GM21515 (cell line): ENCODE measurements around the gene TICRR.
A peak's percentile ranks its signal among the peaks of the same experiment; 100 is the strongest.
"Not testable (repeated sequence)": the region's sequence is repeated elsewhere in the genome, so short reads cannot be mapped to it uniquely, and the experiment has no call there.

ENCODE experiments used
- ATAC-seq: cut with Tn5 transposase; IDR thresholded peaks from one replicate; pipeline ENCODE4 v1.9.1; 2021; ENCODE audit not compliant: unreplicated experiment

TICRR gene, protein sequence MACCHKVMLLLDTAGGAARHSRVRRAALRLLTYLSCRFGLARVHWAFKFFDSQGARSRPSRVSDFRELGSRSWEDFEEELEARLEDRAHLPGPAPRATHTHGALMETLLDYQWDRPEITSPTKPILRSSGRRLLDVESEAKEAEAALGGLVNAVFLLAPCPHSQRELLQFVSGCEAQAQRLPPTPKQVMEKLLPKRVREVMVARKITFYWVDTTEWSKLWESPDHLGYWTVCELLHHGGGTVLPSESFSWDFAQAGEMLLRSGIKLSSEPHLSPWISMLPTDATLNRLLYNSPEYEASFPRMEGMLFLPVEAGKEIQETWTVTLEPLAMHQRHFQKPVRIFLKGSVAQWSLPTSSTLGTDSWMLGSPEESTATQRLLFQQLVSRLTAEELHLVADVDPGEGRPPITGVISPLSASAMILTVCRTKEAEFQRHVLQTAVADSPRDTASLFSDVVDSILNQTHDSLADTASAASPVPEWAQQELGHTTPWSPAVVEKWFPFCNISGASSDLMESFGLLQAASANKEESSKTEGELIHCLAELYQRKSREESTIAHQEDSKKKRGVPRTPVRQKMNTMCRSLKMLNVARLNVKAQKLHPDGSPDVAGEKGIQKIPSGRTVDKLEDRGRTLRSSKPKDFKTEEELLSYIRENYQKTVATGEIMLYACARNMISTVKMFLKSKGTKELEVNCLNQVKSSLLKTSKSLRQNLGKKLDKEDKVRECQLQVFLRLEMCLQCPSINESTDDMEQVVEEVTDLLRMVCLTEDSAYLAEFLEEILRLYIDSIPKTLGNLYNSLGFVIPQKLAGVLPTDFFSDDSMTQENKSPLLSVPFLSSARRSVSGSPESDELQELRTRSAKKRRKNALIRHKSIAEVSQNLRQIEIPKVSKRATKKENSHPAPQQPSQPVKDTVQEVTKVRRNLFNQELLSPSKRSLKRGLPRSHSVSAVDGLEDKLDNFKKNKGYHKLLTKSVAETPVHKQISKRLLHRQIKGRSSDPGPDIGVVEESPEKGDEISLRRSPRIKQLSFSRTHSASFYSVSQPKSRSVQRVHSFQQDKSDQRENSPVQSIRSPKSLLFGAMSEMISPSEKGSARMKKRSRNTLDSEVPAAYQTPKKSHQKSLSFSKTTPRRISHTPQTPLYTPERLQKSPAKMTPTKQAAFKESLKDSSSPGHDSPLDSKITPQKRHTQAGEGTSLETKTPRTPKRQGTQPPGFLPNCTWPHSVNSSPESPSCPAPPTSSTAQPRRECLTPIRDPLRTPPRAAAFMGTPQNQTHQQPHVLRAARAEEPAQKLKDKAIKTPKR (N-terminal part only)

DNA sequence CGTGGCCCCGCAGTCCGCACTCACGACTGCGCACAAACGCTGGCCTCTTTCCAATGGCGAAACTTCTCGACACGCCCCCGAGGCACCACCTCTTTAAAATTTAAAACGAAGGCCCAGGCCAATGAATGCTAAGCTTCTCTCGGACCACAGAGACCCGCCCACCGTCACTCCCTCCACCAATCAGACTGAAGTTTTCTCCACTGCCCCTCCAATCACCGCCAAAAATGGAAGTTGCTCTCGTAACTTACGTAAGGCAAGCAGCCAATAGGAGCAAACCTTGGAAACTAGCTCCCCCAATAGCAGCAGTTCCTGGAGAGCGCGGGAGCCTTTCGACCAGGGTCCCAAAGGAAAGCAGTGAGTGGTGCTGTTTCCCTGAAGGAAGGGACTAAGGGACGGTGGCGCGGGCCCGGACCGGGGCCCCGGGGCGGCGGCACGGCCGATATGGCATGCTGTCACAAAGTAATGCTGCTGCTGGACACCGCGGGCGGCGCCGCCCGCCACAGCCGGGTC, at the start of gene TICRR:
TICRR (plus strand) TSS at position 324 of the 510 bp plus-strand sequence; CDS start at position 442, 118 bp downstream.
- peak; percentile 95 for ATAC-seq

DNA sequence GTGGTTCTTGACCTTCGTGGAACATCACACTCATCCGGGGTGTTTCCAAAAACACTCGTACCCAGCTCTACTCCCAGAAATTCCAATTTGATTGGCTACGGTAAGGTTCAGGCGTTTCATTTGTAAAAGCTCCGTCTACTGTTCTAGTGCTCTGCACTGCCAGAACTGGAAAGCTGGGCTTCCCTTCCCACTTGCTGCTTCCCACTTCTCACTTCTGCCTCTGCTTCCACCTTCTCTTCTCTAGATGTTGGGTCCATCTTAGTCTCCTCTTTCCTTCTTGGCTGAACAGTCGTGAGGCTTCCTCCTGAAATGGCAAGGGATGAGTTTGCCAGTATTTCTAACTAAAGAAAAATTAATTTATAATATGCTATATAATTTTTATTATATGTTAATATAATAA, 49.1 kb upstream of the TICRR start:
- ATAC-seq: no peak

DNA sequence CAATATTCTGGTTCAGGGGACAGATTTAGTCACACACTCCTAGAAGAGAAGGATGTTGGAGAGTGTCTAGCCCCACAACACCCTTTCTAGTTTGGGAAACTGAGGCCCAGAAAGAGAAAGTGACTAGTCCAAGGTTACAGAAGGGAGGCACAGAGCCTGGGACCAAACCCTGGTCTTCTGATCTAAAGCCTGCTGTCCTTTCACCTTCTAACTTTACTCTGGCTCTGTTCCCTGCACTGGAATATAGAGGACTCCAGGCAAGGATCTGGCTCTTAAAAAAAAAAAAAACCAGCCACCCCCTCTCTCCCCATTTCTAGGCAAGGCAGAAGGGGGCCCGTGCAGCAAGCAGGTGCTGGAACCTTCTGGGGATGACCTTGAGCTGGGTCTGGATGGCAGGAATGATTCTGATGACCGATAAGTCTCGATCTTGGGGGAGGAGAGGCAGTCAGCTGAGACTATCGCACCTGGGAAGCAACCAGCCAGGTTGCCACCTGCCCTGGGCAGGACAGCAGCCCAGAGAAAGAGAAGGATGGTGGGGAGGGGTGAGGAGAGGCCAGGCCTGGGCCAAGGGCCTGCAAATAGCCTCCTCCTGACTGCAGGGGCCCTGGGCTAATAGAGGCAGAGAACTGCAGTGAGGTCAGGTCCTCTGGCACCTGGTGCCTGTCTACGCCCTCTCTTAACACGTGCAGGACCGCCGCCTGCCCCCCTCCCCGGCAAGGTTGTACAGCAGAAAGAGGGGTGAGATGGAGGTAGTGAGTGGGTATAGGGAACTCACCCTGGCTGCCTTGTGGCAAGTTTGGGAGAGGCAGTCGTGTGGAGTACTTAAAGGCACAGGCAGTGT, 48.4 kb upstream of the TICRR start:
- no peak for ATAC-seq

DNA sequence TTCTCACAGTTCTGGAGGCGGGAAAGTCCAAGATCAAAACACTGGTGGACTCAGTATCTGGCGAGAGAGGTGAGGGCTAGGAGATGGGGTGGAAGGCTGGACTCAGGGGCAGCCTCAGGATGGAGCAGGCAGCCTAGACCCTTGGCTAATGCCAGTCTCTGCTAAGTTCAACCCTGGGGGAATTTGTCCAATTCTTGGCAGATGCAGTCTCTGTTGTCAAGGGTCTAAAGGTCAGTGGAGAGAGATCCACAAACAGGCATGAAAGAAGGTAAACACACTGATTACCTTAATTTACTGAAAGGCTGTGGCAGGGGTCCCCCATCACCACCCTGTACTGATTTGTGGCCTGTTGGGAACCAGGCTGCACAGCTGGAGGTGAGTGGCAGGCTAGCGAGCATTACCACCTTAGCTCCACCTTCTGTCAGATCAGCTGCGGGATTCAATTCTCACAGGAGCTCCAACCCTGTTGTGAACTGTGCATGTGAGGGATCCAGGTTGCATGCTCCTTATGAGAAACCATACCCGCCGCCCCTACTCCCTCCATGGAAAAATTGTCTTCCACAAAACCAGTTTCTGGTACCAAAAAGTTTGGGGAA, 46.4 kb upstream of the TICRR start:
- no peak for ATAC-seq

DNA sequence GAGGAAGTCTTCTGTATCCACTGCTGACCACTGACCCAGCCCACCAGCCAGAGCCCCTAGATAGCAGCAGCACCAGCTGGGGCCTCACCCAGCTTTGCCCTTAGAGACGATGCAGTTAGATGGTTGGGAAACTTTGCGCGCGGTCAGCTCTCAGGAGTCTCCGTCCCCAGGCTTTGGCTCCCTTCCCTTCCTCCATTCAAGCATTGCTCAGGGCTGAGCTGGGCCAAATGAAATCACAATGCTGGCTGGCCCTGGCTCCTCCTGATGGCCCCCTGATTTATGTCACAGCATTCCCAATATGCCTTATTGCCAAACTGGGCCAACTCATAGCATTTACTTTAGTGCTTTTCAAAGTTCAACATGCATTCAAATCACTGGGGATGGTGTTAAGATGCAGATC, 44.3 kb upstream of the TICRR start:
- ATAC-seq: no peak

DNA sequence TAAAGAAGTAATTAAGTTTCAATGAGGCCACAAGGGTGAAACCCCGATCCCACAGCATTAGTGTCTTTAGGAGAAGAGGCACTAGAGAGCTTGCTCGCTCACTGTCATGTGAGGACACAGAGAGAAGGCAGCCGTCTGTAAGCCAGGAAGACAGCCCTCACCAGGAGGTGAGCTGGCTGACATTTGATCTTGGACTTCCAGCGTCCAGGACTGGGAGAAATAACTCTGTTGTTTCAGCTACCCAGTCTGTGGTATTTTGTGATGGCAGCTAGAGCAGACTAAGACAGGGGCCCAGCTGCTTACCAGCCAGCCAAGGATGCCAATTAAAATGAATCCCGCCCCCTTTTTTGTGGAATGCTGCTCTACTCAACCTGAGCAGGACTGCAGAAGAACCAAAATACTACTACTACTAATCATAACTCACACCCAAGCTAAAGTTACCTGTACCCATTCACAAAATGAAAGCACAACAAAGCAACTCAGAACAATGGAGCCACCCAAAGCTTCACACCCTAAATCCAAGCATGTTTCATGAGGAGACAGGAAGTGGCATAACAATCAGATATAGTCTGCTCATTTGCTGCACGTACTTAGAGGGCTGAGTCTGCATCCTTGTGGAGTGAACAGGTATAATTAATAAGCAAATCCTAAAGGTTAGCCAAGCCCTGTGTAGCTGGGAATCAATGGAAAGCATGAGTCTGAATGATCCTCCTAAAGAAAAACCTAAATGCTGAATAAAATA, 43.3 kb upstream of the TICRR start:
- ATAC-seq: no peak

DNA sequence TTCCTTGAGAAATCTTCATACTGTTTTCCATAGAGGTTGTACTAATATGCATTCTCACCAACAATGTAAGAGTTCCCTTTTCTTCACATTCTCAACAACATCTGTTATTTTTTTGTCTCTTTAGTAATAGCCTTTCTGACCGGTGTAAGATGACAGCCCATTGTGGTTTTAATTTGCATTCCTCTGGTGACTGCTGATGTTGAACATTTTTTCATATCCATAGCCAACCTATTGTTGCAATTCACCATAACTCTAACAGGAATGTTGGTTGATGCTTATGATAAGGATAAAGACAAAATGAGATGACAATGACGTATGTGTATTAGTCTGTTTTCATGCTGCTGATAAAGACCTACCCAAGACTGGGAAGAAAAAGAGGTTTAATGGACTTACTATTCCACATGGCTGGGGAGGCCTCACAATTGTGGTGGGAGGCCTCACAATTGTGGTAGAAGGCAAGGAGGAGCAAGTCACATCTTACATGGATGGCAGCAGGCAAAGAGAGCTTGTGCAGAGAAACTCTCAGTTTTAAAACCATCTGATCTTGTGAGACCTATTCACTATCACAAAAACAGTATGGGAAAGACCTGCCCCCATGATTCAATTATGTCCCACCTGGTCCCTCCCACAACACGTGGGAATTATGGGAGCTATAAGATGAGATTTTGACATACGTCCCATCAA, 41.3 kb upstream of the TICRR start:
- ATAC-seq: no peak

DNA sequence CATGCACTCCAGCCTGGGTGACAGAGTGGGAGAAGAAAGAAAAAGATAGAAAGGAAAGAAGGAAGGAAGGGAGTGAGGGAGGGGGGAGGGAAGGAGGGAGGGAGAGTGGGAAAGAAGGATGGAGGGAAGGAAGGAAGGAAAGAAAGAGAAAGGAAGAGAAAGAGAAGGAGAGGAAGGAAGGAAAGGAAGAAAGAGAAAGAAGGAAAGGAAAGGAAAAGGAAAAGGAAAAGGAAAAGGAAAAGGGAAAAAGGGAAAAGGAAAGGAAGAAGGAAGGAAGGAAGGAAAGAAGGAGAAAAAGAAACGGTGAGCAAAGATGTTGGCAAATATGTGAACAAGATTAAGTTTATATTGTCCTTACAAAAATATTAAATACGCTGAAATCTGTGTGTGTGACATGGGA, 36.2 kb upstream of the TICRR start:
- no peak for ATAC-seq

DNA sequence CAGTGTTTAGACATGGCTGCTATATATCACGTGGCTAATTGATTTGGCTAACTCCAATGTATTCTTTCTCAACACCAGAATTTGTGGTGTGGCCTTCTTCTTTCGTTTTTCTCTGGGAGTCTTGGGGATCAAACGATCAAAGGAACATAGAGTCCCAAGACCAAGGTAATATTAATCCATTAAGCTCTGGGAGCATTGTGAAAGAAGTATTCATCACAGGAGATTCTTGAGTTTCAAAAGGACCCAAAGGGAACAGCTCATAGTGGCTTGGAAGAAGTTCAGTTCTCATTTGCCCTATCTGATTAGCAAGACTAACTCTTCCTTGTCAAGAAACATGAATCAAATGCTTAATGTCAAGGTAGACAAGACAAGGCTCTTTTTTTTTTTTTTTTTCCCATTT, 32.9 kb upstream of the TICRR start:
- no peak for ATAC-seq

DNA sequence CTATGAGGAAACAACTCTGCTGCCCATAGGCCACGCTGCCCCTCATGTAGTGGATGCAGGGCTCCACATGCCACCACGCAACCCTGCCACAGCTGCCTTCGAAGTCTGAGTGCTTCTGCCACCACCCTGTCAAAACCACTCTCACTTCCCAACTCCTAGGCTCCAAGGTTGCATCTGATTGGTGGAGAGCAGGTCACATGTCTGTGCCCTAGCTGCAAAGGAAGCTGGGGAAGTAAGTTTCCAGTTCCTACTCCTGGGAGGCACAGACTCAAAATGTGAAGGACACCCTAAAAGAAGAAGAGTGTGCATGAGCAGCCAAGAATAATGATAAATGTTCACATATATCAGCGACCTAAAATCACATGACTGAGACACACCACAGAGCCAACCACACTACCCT, 31.9 kb upstream of the TICRR start:
- ATAC-seq: no peak

DNA sequence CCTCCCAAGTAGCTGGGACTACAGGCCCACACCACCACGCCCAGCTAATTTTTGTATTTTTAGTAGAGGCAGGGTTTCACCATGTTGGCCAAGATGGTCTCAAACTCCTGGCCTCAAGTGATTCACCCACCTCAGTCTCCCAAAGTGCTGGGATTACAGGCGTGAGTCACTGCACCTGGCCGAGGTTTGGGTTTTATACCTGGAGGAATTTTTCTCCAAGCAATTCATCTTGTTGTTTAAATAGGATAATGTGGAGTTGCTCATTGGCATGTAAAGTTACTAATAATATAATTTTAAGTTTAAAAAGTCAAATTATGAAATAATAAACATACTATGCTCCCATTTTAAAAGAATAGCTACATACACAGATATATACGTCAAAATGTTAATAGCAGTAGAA, 26.1 kb upstream of the TICRR start:
- not testable (repeated sequence) for ATAC-seq

DNA sequence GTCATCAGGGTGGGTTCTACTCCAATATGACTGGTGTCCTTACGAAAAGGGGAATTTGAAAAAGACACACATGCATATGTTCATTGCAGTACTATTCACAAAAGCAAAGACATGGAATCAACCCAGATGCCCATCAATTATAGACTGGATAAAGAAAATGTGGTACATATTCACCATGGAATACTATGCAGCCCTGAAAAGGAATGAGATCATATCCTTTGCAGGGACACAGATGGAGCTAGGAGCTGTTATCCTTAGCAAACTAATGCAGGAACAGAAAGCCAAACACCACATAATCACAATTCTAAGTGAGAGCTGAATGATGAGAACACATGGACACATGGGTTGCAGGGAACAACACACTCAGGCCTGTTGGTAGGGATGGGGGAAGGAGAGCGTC, 24.8 kb upstream of the TICRR start:
- ATAC-seq: no peak

DNA sequence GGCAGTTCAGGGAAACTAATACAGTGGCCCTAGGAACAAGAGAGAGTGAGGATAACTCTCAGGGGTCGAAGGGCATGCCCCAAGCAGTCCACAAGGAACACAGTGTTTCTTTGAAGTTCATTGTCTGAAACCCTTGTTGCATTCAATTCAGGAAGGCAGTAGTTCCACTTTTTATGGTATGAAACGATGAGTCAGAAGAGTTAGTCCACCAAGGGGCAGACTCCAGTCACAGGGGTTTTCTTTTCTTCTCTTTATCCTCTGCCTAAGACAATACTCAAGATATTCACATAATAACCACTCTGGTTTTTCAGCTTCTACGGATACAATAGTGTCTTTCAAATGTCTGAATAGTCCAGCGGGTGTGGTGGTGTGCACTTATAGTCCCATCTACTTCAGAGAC, 23.7 kb upstream of the TICRR start:
- peak; percentile 62 for ATAC-seq

DNA sequence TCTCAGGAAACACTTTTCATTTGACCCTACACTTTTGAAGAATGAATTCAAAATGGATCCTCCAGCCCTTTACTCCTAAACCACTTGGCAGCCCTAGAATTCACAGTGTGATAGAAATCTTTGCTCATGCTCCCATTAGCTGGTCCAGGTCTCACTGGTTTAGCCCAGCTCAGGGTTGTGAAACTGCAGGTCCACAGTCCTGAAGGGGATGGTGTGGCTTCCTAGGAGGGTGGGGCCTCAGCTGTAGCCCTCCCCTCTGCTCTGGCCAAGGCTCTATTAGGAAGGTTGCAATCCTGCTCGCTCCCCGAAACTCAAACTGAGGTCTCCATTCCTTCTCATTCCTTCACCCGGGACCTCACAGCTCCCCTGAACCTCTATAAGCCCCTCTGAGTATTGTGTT, 21.6 kb upstream of the TICRR start:
- ATAC-seq: no peak

DNA sequence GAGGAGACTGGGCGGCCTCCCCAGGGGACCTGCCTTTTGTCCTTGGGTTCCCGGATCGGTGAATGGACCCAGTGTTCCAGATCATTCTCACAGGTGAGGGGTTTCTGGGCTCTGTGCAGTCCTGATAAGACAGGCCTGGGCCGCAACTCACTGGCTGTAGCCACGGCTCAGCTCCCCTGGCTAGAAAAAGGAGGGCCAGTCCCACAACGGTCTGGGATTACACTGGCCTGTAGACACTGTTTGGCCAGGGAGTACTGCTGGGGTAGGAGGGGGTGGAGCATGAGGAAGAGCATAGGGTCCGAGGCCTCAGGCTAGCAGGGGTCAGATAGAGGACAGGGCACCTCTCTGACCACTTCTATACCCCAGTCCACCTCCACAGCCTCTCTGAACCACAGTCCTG, 21.0 kb upstream of the TICRR start:
- ATAC-seq: no peak

DNA sequence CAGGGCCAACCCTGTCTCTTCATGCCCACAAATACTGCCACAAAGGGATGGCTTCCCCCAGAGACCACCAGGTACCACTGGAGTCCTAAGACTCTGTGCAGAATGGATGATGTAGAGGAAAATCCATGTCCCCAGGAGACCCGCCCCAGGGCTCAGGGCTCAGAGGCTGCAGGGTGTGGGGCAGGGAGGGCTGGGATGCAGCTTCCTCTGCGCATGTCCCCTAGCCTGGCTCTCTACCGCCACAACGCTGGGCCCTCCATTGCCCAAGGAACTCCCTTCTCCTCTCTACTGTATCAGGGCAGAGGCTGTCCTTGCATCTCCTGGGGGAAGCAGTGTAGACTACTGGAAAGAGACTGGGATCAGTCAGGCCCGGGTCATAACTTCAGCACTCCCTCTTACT, 19.5 kb upstream of the TICRR start:
- ATAC-seq: no peak

DNA sequence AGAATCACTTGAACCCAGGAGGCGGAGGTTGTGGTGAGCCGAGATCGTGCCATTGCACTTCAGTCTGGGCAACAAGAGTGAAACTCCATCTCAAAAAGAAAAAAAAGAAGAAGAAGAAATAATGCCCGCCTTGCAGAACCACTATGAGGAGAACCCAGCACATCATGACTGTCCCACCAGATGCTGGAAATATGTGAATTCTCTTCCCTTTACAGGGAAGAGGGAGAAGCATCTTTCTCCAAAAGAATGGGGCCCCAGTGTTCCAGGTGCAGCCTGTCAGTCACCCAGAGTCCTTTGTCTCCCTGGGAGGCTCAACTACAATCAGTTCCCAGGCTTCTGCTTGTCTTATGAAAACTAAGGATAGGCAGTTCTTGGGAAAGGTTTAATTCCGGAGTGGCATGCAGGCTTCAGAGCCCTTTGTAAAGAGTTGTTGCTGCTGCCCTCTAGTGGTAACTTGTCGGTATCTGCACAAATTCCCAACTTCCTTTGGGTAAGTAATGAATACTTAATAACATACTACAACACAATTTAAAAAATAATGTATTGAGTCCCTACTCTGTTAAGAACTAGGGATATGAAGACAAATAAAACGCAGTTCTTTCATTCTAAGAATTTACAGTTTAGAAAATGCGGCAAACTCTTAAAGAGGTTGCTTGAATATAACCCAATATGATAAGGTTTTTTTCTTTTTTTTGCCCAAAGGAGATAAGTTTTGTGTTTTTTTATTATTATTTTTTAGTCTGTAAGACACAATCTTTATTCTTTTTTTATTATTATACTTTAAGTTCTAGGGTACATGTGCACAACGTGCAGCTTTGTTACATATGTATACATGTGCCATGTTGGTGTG, 18.6 kb upstream of the TICRR start:
- no peak for ATAC-seq
